Breast epithelium (tissue), 4 donors: ENCODE results near the gene ROR2. TPM values are rescaled to one million over a fixed set of nuclear protein-coding genes. Genes with fewer than 3 reads are reported as not detected.

ENCODE experiments used
- DNase-seq, 2 donors: peaks; one replicate each; pipeline ENCODE4 v3.0.0-alpha.2; 2019; ENCODE audit warnings: low spot score in 2 of 2
- H3K27ac ChIP-seq, 2 donors: fragments of 200-600 bp; sonication (generic) in 1 of 2; one replicate each; pipeline ENCODE4 v1.5.1; 2016 to 2019; ENCODE audit warnings: mild to moderate bottlenecking in 1 of 2
- H3K27me3 ChIP-seq, 2 donors: fragments of 200-600 bp; sonication (generic) in 1 of 2; one replicate each; pipeline versions ENCODE4 v1.5.1 to v1.6.0; 2017 to 2019; ENCODE audit warnings: control low read depth in 1 of 2, mild to moderate bottlenecking in 1 of 2
- H3K36me3 ChIP-seq: fragments of 200-600 bp; one replicate; pipeline ENCODE4 v1.5.1; 2019
- H3K4me1 ChIP-seq, 2 donors: fragments of 200-600 bp; sonication (generic); one replicate each; pipeline ENCODE4 v1.5.1; 2016 to 2019; ENCODE audit warnings: control low read depth in 1 of 2
- H3K4me3 ChIP-seq, 3 donors: fragments of 200-600 bp; sonication (generic); 1 replicate in 2 of 3; 2 replicates in 1 of 3; pipeline ENCODE4 v1.5.1; 2016 to 2019; ENCODE audit warnings: mild to moderate bottlenecking in 3 of 3, moderate library complexity in 2 of 3
- H3K9me3 ChIP-seq, 2 donors: fragments of 200-600 bp; sonication (generic) in 1 of 2; one replicate each; pipeline ENCODE4 v1.5.1; 2016 to 2019; ENCODE audit warnings: control low read depth in 1 of 2
- CTCF ChIP-seq, 3 donors: fragments of 450-650 bp; IDR thresholded peaks; one replicate each; pipeline ENCODE4 v1.5.1; 2016 to 2017; ENCODE audit warnings: antibody characterized with exemption in 3 of 3, mild to moderate bottlenecking in 3 of 3, moderate library complexity in 3 of 3
- POLR2A ChIP-seq: fragments of 450-650 bp; IDR thresholded peaks from one replicate; pipeline ENCODE4 v1.6.1; 2016; ENCODE audit warnings: antibody characterized with exemption, mild to moderate bottlenecking, moderate library complexity
- POLR2AphosphoS5 ChIP-seq, 3 donors: sonication (generic); formaldehyde crosslinking; IDR thresholded peaks; one replicate each; pipeline ENCODE4 v1.6.1; 2017; ENCODE audit warnings: antibody characterized with exemption in 3 of 3
- intact Hi-C: fragments of 100-400 bp; cut with DNase I; formaldehyde crosslinking; loops from one replicate; pipeline ENCODE4 v1.15.1; 2023; ENCODE audit warnings: low total_unique reads
- total RNA-seq, 3 donors: library from RNA; depleted of rRNA; stranded (reverse); fragments of >200 nt; gene quantifications; one replicate each; pipeline ENCODE4 v1.1.0, GENCODE V29; 2016

ROR2 gene
- total RNA-seq, 3 donors from 2014 or later = 2.1 to 25.6 (median 10.2) TPM

GRCh38 chr9:91972711-91973110 is 22.7 kb upstream of the ROR2 start:
- H3K9me3 ChIP-seq = no peaks in the 10 kb centered on the region
- intact Hi-C loops = no loop called here
- no peaks in the 10 kb centered on the region for H3K36me3 ChIP-seq
- no peak overlapping the region for H3K27ac ChIP-seq
- no peak overlapping the region for H3K4me3 ChIP-seq
- DNase-seq = no peak
- H3K27me3 ChIP-seq = no peaks in the 10 kb centered on the region
- no peaks in the 10 kb centered on the region for H3K4me1 ChIP-seq
- TF ChIP-seq POLR2A (no peak), CTCF (IDR thresholded peaks at IDR 0.05) (no peak), POLR2AphosphoS5 (IDR thresholded peaks at IDR 0.05) (no peak)

- DNase-seq = no peak
- Histone ChIP-seq H3K9me3 (no peaks in the 10 kb centered on the region), H3K4me3 (no peak overlapping the region), H3K27ac (no peak overlapping the region), H3K4me1 (no peaks in the 10 kb centered on the region), H3K36me3 (no peaks in the 10 kb centered on the region), H3K27me3 (no peaks in the 10 kb centered on the region)
- no peak for TF ChIP-seq POLR2A
- no peak for TF ChIP-seq POLR2AphosphoS5 (IDR thresholded peaks at IDR 0.05)
- TF ChIP-seq CTCF (IDR thresholded peaks at IDR 0.05) = no peak
- intact Hi-C loops = no loop called here
Measured at GRCh38 chr9:91972076-91972626, 22.1 kb upstream of the ROR2 start.

- no peaks in the 10 kb centered on the region for H3K4me1 ChIP-seq
- no peak for TF ChIP-seq POLR2A
- TF ChIP-seq CTCF (IDR thresholded peaks at IDR 0.05) = no peak
- TF ChIP-seq POLR2AphosphoS5 (IDR thresholded peaks at IDR 0.05) = no peak
- intact Hi-C loops = loop anchor here (5.0 kb wide), 1 partner anchor 1385 kb away; no protein-coding TSS in a partner anchor
Measured at GRCh38 chr9:91967259-91967658, 17.2 kb upstream of the ROR2 start.

GRCh38 chr9:91966503-91966902 is 16.5 kb upstream of the ROR2 start:
- H3K4me3 ChIP-seq = no peak overlapping the region
- no peaks in the 10 kb centered on the region for H3K36me3 ChIP-seq
- TF ChIP-seq POLR2AphosphoS5 (IDR thresholded peaks at IDR 0.05) (no peak), CTCF (IDR thresholded peaks at IDR 0.05) (no peak), POLR2A (no peak)
- no peaks in the 10 kb centered on the region for H3K9me3 ChIP-seq
- no peaks in the 10 kb centered on the region for H3K4me1 ChIP-seq
- no peak for DNase-seq
- intact Hi-C loops = loop anchor here (5.0 kb wide), 1 partner anchor 1384 kb away; no protein-coding TSS in a partner anchor
- H3K27me3 ChIP-seq = no peaks in the 10 kb centered on the region
- H3K27ac ChIP-seq = no peak overlapping the region

More at GRCh38 chr9:91967259-91967658, 17.2 kb upstream of the ROR2 start:
- no peak overlapping the region for H3K27ac ChIP-seq
- no peaks in the 10 kb centered on the region for H3K27me3 ChIP-seq
- DNase-seq = no peak
- no peak overlapping the region for H3K4me3 ChIP-seq
- no peaks in the 10 kb centered on the region for H3K36me3 ChIP-seq
- H3K9me3 ChIP-seq = no peaks in the 10 kb centered on the region

- no peaks in the 10 kb centered on the region for H3K36me3 ChIP-seq
- intact Hi-C loops = no loop called here
- no peak for DNase-seq
- H3K9me3 ChIP-seq = peaks cover 0 to 9% of the 10 kb centered on the region in 2 donors
- H3K4me1 ChIP-seq = no peaks in the 10 kb centered on the region
- H3K4me3 ChIP-seq = no peak overlapping the region
- H3K27ac ChIP-seq = no peak overlapping the region
- no peak for TF ChIP-seq POLR2A
- TF ChIP-seq CTCF (IDR thresholded peaks at IDR 0.05) = no peak
- TF ChIP-seq POLR2AphosphoS5 (IDR thresholded peaks at IDR 0.05) = no peak
- H3K27me3 ChIP-seq = no peaks in the 10 kb centered on the region
Measured at GRCh38 chr9:91963711-91964240, 13.7 kb upstream of the ROR2 start.
